ENCODE measurements around the gene TSPAN19.

DNA sequence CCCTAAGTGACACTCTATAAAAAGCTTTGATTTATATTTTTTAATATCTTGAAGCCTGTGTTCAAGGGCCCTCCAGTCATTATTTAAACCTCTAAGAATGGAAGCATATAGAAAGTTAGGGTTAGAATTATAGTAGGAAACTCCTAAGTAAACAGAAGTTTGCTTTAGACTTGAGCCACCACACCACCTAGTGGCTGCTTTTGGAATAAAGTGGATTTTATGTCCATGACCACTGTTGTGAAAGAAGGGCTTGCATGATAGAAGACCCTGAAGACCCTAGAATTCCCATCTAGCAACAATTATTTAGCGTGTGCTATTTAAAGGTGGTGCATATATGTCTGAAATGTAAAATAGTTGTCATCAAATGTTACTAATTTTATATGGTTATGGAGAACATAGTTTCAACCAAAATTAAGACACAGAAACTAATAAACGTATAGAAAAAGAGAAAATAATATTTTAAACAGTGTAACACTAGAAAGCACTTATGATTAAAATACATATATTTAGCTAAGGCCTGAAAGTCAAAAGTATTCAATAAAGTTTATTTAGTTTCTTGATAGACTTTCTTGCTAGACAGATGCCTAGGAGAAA lies 21.4 kb upstream of the TSPAN19 start:
- TF ChIP-seq CTCF (IDR thresholded peaks at IDR 0.05), result peak in 5 of 6 experiments; percentile 33 to 78 (median 54)
- no peak for TF ChIP-seq POLR2A (IDR thresholded peaks at IDR 0.05)
